C4-2B (cell line): ENCODE data around the gene PPP1CB.

Experiments used
- H3K27ac ChIP-seq: fragments of 450-650 bp; 2 replicates; pipeline ENCODE4 v1.5.1; 2017
- ZFX ChIP-seq: fragments of 450-650 bp; IDR thresholded peaks from 2 replicates; pipeline ENCODE4 v1.6.1; 2017
- TF ChIP-seq, protein P1 (sequence below): fragments of 450-650 bp; conservative IDR thresholded peaks from 2 replicates; pipeline ENCODE4 v1.5.1; 2017; ENCODE audit warnings: mild to moderate bottlenecking

PPP1CB gene

GRCh38 chr2:28838971-28839370 is 87.3 kb downstream of the PPP1CB start:
- TF ChIP-seq, protein P1, sequence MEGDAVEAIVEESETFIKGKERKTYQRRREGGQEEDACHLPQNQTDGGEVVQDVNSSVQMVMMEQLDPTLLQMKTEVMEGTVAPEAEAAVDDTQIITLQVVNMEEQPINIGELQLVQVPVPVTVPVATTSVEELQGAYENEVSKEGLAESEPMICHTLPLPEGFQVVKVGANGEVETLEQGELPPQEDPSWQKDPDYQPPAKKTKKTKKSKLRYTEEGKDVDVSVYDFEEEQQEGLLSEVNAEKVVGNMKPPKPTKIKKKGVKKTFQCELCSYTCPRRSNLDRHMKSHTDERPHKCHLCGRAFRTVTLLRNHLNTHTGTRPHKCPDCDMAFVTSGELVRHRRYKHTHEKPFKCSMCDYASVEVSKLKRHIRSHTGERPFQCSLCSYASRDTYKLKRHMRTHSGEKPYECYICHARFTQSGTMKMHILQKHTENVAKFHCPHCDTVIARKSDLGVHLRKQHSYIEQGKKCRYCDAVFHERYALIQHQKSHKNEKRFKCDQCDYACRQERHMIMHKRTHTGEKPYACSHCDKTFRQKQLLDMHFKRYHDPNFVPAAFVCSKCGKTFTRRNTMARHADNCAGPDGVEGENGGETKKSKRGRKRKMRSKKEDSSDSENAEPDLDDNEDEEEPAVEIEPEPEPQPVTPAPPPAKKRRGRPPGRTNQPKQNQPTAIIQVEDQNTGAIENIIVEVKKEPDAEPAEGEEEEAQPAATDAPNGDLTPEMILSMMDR: no peak
- TF ChIP-seq ZFX: no peak
- H3K27ac ChIP-seq: no peak overlapping the region

DNA sequence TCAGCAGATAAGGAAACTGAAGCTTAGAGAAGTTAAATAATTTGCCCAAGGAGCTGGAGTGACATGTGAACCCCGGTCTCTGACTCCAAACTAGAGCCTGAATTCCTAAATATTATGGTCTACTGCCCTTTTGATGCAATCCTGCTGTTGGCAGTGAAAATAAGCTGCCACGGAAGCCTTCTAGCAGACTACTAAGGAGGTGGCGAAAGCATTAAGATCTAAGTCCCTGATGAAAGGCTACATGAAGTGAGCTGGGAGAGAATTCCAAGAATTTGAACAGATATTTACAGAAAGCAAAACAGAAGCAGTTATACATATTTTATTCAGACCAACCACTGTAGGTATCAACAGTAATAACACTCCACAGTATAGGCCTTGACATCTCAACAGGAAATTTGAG is 90.4 kb downstream of the PPP1CB start:
- no peak overlapping the region for H3K27ac ChIP-seq
- TF ChIP-seq, protein P1: no peak
- TF ChIP-seq ZFX: no peak
